ENCODE measurements around the gene CNKSR1.
"Not testable (repeated sequence)": the region's sequence is repeated elsewhere in the genome, so short reads cannot be mapped to it uniquely, and the experiment has no call there.

CNKSR1 gene

GRCh38 chr1:26188477-26188876 lies 11.2 kb downstream of the CNKSR1 start:
- no peak for DNase-seq

- DNase-seq = no peak
These were observed 12.0 kb downstream of the CNKSR1 start for GRCh38 chr1:26189331-26189730.

GRCh38 chr1:26189751-26190275 lies 12.5 kb downstream of the CNKSR1 start:
- DNase-seq = no peak

- peak; percentile 16 for DNase-seq
These were observed 13.2 kb downstream of the CNKSR1 start, which contains the start of gene CATSPER4 for GRCh38 chr1:26190373-26190987. Gene CATSPER4 (plus strand): TSS chr1:26190602. CDS start chr1:26190628, 26 bp downstream.

- DNase-seq = no peak
These were observed 14.4 kb downstream of the CNKSR1 start for GRCh38 chr1:26191739-26192138.

GRCh38 chr1:26195805-26196204 lies 18.5 kb downstream of the CNKSR1 start:
- no peak for DNase-seq

GRCh38 chr1:26197301-26197700 lies 20.0 kb downstream of the CNKSR1 start:
- no peak for DNase-seq

GRCh38 chr1:26197813-26198212 lies 20.5 kb downstream of the CNKSR1 start:
- DNase-seq = no peak

GRCh38 chr1:26200413-26200812 lies 23.1 kb downstream of the CNKSR1 start:
- no peak for DNase-seq

GRCh38 chr1:26203642-26204318 lies 26.5 kb downstream of the CNKSR1 start:
- no peak for DNase-seq

- peak; percentile 45 for DNase-seq
These were observed 33.0 kb downstream of the CNKSR1 start for GRCh38 chr1:26210147-26210870.

GRCh38 chr1:26212726-26213125 lies 35.4 kb downstream of the CNKSR1 start:
- no peak for DNase-seq

- no peak for DNase-seq
These were observed 36.1 kb downstream of the CNKSR1 start for GRCh38 chr1:26213335-26213905.

GRCh38 chr1:26215246-26215645 lies 38.0 kb downstream of the CNKSR1 start:
- no peak for DNase-seq

- no peak for DNase-seq
These were observed 41.7 kb downstream of the CNKSR1 start for GRCh38 chr1:26218906-26219494.

GRCh38 chr1:26220199-26220912 lies 43.1 kb downstream of the CNKSR1 start:
- DNase-seq = no peak

GRCh38 chr1:26221094-26221493 lies 43.8 kb downstream of the CNKSR1 start:
- no peak for DNase-seq

- DNase-seq = no peak
These were observed 47.3 kb downstream of the CNKSR1 start for GRCh38 chr1:26224606-26225005.

GRCh38 chr1:26225033-26225831 lies 47.9 kb downstream of the CNKSR1 start:
- DNase-seq = no peak

- not testable (repeated sequence) for DNase-seq
These were observed 53.4 kb downstream of the CNKSR1 start for GRCh38 chr1:26230682-26231081.

GRCh38 chr1:26233903-26234643 lies 56.8 kb downstream of the CNKSR1 start, which contains the start of gene CEP85:
Gene CEP85 (plus strand): TSS chr1:26234200. CDS start chr1:26239784, 5,584 bp downstream.
- DNase-seq = peak; percentile 94

All from NCI-H1694 (cell line).